Activated T-helper 9 cell treated with anti-CD3 and anti-CD28 coated beads, Interleukin-2, amount 50 U/mL, for 16 hours (primary cell): ENCODE data around the gene SYNRG.

ENCODE experiments used
- DNase-seq: peaks from one replicate; pipeline ENCODE4 v3.0.0-alpha.2; 2020; ENCODE audit warnings: low read depth

The SYNRG gene

DNA sequence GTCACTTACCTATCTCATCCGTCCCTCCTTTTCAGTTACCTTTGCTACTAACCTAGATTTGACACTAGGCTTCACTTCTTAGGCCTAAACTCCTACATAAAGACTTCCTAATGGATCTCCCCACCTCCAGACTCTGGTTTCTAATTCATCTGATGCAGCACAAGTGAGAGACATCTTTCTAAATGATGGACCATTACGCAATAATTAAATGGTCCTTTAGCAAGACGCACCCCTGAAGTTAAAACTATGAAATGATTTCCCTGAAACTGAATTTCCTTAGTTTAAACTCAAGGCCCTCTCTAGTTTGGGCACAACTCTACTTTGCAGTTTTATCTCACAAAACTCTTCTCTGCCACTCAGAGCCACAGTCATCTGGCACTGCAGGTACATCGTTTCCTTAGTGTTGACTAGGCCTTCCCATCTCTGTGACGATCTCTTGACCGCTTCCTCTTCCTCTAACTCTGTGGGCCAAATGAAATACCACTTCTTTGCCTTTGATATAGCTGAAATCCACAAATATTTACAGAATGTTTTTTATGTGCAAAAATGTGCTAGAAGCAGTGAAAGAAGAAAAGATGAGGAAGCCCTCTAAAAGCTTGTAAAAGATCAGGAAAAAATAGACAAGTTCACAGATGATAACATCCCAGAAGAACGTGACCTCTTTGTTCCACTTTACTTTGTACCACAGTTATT, 3.3 kb downstream of the SYNRG start:
- no peak for DNase-seq

DNA sequence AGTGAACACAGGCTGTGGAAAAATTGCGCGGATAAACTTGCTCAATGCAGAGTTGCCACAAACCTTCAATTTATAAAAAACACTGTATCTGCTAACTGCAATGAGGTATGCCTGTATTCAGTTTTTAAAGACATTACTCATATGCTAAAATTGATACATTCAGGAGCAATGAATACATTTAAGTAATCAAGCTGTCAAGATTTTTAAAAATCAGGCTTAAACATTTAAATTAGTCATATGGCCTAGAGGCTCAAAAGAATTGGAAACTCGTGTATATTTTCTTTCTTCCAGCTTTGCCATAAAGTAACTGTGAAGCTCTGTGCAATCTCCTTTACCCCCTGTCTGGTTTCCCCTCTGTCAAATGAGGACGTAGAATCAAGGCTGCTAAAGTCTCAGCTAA, 4.1 kb downstream of the SYNRG start:
- DNase-seq = no peak

DNA sequence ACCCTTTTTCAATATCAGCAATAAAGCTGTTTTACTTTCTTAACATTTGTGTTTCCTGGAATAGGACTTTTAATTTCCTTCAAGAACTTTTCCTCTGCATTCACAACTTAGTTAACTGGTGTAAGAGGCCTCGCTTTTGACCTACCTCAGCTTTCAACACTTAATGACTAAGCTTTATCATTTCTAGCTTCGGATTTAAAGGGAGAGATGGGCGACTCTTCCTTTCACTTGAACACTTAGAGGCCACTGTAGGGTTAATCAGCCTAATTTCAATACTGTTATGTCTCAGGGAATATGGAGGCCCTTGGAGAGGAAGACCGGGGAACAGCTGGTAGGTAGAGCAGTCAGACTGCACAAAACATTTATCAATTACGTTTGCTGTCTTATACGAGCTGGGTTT, 4.7 kb downstream of the SYNRG start:
- DNase-seq = no peak

DNA sequence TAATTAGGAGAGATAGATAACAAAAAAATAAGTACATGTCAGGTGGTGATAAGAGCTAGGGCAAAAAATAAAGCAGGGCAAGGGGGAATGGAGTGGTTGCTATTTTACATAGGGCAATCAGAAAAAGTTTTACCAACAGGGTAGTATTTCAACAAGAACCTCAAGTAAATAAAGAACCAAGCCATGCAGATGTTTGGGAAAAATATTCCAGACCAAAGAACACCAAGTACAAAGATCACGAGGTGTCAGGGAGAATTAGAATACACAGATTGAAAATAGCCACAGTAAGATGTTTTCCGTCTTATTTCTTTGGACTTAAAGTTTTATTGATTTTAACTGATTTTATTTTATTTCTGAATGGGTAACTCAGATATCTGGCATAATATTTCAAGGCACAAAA, 11.1 kb downstream of the SYNRG start:
- no peak for DNase-seq

DNA sequence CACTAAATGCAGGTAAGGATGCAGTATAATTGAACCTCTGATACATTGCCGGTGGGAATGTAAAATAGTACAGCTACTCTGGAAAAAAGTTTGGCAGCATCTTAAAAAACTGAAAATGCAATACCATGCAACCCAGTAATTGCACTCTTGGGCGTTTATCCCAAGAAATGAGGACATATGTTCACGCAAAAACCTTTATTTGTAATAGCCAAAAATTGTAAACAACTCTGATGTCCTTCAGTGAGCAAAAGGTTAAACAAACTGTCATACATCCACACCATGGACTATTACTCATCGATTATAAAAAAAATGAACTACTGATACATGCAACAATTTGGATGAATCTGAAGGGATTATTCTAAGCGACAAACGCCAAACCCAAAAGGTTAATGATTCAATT, 16.9 kb downstream of the SYNRG start:
- DNase-seq = no peak

DNA sequence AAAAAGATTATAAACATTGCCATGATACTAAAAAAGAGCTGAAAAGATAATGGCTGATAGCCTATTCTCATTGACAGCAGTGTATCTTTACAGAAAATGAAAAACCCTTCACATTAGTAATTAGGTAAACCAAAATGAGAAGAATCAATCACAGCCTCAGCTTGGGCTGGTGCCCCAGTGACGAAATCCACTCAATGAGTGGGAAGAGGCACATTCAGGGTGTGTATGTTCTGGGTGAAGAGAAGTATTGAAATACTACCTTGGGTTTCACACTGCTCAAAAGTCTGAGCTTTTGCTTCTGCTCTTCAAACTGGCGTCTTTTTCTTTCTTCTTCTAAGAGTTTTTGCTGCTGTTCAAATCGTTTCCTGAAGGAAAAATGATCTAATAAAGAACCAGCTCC, 24.2 kb downstream of the SYNRG start:
- DNase-seq = no peak

DNA sequence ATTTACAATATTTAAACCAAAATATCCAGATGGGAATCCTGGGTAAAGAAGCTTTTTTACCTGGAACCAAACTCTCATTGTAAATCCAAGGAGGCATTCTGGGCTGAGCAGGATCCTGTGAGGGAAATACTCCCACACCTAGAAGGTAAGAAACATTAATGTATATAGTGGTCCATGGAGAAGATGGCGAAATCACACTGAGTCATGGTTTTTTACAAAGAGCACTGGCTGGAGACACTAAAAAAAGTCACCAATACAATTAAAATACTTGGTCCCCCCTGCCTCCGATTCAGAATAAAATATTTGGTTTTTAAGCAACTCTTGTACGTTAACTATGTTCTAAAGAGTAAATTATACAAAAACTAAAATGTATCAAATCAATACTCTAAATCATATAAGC, 32.9 kb downstream of the SYNRG start:
- DNase-seq = no peak

DNA sequence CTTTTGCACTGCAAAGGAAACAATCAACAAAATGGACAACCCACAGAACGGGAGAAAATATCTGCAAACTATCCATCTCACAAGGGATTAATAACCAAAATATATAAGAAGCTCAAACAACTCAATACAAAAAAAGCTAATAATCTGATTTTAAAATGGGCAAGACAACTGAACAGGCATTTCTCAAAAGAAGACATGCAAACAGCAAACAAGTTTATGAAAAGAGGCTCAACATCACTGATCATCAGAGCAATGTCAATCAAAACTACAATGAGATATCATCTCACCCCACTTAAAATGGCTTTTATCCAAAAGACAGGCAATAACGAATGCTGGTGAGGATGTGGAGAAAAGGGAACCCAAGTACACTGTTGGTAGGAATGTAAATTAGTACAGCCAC, 34.8 kb downstream of the SYNRG start:
- no peak for DNase-seq

DNA sequence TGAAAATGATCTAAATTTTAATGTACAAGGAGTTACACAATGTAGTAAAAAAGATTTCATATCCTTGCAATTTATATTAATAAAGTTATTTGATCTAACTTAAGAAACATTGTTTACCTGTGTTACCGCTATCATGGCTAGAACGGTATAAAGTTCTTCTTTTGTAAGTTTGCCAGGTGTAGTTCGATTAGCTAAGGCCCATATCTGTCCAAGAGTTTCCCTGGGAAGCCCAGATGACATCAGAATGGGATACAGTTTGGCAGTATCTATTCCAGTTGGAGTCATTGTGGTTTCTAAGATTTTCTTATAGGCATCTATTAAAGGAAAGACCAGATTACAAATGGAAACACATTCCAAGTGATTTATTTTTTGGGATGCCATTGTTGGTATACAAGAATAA, 37.5 kb downstream of the SYNRG start:
- no peak for DNase-seq

DNA sequence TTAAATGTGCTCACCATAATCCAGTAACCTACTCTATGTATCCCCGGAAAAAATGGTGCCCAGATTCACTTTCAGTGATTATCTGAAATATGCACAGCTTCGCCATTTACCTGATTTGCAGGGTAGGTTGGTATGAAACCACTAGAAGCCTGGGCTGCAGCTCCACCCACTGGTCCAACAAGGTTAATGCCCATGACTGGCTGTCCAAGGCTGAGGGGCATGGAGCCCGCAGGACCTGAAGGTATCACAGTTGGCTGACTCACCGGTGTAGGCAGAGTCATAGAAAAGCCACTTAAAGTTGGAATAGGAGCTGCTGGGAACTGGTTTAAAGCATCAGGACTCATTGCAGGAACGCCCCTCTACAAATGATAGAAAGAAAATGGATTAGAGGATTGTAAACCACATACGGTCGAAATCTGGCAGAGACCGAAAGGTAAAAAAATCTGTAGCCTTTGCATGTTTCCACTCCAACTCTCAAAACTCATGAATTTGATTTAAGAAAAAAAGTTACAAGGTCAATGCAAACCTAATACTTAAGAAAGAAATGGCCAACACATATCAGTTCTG, 38.6 kb downstream of the SYNRG start:
- no peak for DNase-seq

DNA sequence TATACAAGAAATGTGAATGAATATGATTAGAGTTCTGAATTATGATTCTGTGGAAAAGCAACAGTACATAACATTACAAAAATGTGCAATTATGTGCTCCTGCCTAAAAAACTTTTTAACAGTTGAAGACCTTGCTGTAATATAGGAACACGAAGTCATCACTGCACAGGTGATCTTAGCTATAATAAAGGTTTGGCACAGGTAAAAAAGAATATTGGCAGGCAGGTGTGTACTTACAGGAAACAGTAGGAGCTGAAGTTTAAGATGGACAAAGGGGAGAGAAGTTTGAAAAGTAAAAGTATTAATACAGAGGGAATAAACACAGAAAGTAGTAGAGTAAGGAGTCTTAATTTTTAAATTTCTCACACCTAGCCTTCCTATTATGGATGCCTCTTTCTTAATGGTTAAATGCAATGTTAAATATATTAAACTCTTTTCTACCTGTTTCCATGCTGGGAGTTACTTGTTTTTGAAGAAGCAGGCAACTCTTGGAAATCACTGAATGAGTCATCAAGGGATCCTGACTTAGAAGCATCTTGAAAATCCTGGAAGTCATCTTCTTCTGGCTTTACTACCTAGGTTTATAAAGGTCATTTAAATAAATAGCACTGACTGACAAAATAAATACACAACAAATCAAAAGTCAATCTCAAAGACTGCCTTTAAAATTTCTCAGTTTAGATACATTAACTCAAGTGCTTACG, 40.7 kb downstream of the SYNRG start:
- no peak for DNase-seq

DNA sequence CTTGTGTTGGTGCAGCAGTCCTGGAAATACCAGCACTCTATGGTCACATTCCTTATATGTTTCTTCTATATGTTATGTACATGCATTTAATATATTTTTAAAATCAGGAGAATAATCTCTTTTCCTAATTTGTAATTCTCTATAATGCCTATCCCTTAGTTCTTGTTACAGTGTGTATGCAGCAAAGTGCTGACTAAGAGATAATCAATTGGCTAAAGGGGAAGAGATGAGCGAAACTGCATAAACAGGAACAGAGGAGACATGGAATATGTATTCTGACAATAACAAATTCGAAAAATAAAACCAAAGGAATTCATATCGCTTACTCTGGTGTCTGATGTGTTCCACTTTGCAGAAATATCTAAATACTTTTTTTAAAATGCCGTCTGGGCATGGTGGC, 41.7 kb downstream of the SYNRG start:
- no peak for DNase-seq

DNA sequence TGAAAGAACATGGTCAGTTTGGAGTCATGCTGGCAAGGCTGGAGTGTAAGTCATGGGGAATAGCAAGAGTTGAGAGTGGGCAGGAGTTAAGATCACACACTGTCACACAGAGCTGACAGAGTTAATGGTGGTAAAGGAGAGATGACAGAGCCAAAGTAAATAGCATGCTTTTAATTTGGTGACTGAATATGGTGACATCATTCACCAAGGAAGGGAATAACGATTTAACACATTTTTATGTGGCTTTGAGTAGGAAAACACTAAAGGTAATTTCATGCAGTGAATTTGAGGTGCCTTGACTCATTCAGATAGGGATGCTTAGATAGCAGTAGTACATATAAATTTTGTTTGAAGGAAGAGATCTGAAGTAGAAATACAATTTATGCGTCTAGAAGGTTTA, 42.1 kb downstream of the SYNRG start:
- no peak for DNase-seq

DNA sequence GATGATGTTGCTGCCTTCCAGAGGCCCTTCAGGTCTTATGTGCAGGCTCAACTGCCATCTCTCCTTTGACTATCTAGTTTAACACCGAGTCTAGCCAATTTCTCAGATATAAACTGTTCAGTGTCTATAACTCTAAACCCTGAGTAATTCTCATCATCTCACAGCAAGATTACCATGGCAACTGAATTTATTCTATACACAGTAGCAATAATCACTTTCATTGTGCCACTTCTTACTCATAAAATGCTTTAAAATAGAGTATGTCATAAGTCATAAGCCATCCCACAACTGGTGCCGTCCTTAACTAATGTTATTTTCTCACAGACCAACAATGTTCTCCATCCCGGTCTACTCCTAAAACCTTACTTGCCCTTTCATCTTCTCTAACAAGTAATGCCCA, 45.0 kb downstream of the SYNRG start:
- DNase-seq = no peak

DNA sequence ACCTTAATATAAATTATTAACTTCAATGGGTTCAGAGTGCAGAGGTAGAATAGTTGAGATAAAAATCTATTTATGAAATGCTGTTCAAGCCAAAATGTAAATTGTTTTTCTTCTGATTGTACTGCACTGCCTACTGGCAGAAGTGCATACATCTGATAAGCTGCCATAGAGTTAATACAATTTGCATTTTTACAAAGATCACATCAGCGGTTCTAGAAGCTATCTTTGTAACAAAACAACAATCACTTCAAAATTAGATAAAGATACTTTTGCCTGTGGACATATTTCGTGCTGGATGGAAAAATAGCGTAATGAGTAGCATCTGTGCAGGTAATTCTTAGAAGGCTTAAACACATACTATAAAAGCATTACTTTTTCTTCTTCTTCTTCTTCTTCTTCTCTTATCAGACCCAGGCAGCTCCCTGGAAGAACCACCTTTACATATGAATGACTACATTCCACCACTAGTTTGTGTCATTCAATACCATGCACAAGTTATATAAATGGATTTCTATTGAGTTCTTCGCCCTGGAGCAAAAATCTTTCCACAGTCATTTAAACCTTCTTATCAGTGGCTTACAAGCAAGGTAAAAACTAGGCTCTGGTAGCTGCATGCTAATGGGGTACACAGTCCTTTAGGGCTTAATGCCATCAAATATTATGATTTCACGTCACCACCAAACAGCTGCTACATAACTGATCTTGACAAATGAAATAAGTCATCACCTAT, 47.0 kb downstream of the SYNRG start:
- DNase-seq = no peak

DNA sequence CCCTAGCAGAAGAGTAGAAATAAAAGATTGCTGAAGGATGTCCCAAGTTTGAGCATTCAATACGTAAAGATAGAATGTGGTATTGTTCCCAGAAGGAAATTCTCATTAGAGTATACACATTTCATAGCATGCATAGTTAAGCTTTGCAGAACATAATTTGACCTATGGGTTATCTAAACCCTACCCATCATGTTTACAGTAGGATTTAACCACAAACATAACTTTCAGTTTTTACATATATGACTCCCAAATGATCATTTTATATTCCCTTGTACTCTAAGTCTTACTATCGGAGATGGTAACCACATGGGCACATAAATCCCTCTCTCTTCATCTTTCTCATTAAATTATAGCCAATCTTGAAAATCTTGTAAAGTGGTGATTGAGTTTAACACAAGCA, 50.9 kb downstream of the SYNRG start:
- no peak for DNase-seq

DNA sequence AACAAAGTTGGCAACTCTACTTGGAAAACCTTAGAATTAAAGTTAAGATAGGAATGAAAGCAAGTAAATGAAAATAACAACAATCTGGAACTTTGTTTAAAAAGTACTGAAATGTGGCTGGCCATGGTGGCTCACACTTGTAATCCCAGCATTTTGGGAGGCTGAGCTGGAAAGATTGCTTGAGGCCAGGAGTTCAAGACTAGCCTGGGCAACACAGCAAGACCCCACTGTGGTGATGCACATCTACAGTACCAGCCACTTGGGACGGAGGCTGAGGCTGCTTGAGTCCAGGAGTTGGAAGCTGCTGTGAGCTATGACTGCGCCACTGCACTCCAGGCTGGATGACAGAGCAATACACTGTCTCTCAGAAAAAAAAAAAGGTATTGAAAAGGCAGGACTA, 51.7 kb downstream of the SYNRG start:
- no peak for DNase-seq

DNA sequence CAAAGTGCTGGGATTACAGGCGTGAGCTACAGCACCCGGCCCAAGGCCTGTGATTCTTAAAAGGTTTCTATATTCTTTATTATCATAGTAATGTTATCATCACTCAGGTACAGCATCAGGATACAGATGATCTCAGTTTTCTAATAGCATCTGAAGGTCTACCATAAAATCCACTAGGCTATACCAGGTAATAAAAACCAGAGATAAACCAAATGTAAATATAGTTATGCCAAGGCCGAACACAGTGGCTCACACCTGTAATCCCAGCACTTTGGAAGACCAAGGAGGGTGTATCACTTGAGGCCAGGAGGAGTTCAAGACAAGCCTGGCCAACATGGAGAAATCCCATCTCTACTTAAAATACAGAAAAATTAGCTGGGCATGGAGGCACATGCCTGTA, 53.8 kb downstream of the SYNRG start:
- no peak for DNase-seq

DNA sequence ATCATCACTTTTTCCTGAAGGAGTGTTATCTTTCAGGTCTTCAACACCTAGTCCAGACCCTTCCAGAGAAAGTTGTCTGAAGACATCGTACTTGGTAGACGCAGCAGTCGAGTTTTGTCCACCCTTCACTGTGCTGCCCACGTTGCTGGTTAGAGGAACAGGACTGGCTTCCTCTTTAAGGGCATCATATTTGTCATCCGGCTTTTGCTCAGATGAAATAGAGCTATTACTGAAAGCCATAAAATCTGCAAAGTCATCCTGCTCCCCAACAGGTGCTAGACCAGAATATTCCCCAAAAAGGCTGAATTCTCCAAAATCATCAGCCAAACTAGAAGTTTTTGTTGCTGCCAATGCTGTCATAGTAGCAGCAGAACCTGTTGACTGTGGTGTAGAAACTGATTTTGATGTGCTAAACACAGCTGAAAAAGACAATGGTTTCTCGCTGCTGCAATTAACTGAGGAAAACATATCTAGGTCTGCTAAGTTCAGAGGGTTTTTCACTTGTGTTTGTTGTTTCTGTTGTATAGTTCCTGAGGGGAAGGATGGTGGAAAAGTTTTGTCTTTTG, 55.7 kb downstream of the SYNRG start:
- no peak for DNase-seq

DNA sequence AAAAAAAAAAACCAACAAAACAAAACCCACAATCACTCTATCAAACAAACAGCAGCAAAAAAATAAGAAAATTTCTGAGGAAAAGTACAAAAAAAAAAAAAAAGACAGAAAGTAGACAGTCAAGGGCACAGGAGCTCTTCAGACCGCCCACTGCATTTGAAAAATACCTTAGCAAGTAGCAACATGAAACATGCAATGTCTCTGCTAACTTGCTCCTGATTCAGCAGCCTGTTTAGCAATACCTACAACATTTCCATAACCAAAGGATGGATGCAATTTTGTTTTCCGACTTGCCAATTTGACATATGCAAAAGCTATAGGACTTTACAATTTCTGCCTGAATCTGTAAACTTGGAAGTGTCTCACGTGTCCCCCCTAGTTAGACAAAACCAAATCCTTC, 57.4 kb downstream of the SYNRG start:
- DNase-seq = no peak

DNA sequence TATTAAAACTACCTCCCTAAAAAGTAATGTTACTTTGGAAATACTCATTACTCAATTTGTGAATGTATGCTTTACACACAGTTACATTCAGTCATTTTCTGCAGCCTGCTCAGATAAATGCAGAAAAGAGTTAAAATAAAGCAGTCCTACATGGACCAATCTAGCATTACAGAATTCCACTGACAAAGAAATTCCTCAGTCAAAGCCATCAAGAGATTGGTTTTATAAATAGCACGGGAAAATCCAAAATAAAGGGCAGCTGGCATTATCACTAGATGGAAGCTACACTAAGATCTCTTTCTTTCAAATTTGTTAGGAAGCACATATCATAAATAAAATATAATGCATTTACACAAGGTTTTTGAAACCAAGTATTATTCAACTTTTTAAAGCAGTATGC, 61.2 kb downstream of the SYNRG start:
- DNase-seq = no peak

DNA sequence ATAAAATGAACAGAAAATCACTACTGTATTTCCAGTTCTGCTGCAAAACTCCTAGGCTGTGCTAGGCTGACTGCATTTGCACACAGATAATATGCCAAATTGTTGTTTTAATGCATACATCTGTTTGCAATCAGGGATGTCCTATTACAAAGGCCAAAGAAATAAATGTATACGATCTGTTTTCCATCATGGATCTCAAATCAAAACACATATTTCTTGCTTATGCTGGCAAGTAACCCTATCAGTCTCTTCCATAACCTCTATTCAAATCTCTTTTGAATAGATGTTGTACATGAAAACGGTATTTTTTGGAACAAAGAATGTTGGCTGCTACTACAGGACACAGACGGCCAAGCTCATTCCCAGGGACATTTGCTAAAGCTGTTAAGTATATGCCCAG, 62.9 kb downstream of the SYNRG start:
- DNase-seq = no peak

DNA sequence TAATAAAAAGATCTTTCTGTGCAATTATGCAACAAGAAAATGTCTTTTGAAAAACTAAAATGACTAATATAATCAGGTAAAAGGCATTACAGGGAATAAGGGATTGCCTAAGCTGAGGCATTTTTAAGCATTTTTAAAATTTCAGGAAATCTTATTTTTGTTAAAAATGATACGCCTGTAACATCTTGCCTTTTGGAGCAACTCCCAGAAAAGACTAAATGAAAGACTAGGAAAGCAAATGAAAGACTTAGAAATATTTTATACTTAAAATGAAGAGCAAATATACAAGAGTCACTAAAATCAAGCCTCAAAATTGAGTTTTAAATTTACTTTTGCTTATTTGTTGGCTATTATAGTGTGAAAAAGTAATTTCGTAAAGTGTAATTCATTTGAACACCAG, 63.7 kb downstream of the SYNRG start:
- DNase-seq = no peak
